ENCODE measurements around the gene SLC25A24.

Gene SLC25A24

DNA sequence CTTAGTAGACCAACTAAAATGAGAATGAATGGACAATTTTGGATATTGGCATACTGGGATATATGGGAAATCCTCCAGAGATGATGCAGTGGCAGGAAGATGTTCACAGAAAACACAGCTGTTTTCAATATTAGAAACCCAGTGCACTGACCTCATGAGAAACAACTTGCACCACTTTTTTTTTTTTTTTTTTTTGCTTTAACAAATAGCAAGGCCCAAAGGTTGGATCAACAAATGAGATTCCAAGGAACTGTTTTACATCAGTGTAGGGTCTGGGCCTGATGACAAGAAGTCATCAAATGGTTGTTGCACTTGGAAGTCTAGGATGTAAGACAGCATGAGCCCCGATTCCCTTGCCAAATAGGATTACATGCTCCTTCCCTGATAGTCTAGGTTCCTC, 110.7 kb downstream of the SLC25A24 start:
- no peak for DNase-seq

DNA sequence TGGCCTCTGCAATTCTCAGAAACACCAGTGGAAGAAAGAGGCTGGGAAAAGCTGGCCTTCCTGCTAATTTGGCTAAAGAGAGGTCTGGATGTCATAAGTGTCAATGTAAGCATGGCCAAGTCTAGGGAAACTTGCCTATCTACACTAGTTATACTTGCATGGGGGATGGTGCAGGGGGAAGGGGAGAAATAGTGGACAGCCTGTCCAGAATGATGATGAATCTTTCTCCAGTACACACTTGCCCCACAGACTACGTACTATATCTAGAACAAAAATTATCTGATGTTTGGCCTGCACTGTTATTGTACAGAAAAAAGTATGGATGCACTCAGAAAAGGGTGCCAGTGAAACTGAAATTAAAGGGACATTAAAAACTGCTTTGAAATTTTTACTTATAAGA, 114.5 kb downstream of the SLC25A24 start:
- DNase-seq, result no peak

DNA sequence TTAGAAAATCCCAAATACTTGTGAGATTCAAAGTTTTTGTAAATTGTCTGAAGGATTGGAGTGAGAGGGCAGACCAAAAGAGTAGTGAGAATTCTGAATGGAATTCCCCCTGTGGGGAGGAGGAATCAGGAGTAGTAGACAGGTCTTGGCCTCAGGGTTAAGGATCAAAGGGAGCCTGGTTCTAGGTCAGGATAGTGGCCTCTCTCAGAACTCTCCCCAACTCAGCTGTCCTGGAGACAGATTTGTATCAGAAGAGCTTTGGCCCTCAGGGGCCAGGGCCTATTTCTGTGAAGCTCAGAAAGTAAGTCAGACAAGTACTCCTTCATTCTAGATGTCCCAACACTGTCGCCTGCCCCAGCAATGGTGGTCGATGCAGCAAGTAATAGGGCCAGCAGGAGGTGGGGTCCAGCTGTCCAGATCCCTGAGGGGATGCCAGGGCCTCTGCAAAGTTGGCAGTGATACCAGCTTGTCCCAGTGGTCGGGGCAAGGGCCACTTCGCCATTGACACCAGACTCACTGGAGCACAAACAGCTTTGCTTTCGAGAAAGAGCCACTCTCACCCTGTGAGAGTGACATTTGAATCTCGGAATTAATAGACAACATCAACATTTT, 115.2 kb downstream of the SLC25A24 start:
- no peak for DNase-seq

Data from CD4-positive, alpha-beta T cell treated with Interleukin-17A for 4 hours (primary cell).